Activated CD8-positive, alpha-beta memory T cell treated with anti-CD3 and anti-CD28 coated beads, Interleukin-2, amount 50 U/mL, for 1 hour (primary cell): ENCODE measurements around the gene MGST3.
"Not testable (repeated sequence)": the region's sequence is repeated elsewhere in the genome, so short reads cannot be mapped to it uniquely, and the experiment has no call there.

Source experiments
- DNase-seq: peaks from one replicate; pipeline ENCODE4 v3.0.0-alpha.2; 2020; ENCODE audit errors: extremely low read depth

Gene MGST3

DNA sequence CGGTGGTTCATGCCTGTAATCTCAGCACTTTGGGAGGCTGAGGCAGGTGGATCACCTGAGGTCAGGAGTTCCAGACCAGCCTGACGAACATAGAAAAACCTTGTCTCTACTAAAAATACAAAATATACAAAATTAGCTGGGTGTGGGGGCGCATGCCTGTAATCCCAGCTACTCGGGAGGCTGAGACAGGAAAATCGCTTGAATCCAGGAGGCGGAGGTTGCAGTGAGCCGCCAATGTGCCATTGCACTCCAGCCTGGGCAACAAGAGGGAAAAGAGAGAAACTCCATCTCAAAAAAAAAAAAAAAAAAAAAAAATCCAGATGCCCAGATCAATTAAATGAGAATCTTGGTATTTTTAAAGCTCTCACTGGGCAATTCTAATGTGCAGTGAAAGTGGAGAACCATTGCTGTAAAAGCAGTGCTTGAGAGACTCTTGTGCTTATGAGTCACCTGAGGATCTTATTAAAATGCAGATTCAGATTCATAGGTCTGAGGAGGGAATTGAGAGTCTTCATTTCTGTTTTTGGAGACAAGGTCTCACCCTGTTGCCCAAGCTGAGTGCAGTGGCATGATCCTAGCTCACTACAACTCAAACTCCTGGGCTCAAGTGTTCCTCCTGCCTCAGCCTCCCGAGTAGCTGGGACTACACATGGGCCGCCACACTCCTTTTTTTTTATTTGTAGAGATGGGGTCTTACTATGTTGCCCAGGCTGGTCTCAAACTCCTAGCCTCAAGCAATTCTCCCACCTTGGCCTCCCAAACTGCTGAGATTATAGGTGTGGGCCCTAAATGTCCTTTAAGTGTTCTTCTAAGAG lies 27.9 kb downstream of the MGST3 start:
- DNase-seq: not testable (repeated sequence)

DNA sequence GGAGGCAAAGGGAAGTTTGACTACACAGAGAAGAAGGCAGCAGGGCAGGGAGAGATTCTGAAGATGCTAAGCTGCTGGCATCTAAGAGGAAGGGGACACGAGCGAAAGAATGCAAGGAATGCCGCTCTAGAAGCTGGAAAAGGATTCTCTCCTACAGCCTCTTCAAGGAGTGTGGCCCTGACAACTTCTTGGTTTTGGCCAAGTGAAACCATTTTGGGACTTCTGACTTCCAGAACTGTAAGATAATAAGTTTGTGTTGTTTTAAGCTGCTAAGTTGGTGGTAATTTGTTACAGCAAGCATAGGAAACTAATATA lies 28.5 kb downstream of the MGST3 start:
- DNase-seq: no peak

DNA sequence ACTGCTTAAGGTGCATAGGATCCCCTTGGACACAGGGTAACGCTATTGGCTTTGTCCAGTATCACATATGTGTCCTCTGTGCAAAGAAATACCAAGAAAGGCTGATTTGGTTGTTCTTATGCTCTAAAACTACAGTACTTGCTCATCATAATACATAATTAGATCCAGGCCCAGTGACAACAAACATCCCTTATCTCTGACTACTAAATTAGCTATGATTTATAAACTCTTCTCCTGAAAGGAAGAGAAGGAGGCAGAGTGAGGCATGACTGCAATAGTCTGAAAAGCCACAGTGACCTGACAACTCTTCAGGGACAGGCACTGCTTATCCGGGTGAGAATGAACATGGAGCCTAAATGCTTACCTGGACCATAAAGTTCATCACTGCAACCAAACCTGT lies 30.7 kb downstream of the MGST3 start:
- DNase-seq: no peak

DNA sequence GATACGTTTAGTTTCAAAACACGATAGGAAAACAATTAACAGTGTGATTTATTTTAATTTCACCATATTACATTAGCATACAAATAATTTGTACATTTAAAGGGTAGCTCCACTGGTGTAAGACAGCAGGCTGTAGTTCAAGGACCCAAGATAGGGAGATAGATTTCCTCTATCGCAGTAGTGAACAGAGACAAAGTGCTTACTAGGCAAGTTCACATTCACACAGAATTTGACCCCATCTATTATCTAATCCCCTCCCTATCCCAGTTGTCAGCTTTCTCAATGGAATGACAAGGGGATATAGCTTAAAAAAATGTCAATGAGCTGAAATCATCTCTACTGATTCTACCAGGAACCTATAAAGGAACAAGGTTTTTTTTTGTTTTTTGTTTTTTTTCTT lies 31.2 kb downstream of the MGST3 start:
- no peak for DNase-seq

DNA sequence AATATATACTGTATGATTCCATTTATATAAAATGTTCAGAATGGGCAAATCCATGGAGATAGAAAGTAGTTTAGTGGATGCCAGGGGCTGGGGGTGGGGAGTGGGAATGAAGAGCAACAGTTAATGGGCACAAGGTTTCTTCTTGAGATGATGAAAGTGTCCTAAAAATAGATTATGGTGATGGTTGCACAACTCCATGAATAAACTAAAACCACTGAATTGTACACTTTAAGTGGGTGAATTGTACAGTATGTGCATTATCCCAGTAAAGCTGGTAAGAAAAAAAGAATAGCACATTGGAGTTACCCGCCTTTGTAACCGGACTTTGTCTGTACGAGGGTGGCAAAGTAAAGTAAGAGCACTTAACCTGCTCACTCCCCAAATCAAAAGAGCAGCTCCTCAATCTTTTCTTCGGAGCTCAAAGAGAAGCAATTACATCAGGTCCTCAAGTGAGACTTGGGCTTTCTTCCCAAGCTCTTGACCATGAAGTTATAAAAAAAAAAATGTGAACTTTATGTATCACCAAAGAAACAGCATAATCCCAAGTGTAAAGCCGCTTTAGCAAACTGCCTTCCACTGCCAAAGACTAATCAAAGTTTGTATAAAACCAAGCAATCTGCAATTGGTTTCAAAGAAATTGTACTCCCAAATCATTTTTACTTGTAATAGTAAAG lies 35.3 kb downstream of the MGST3 start:
- no peak for DNase-seq

DNA sequence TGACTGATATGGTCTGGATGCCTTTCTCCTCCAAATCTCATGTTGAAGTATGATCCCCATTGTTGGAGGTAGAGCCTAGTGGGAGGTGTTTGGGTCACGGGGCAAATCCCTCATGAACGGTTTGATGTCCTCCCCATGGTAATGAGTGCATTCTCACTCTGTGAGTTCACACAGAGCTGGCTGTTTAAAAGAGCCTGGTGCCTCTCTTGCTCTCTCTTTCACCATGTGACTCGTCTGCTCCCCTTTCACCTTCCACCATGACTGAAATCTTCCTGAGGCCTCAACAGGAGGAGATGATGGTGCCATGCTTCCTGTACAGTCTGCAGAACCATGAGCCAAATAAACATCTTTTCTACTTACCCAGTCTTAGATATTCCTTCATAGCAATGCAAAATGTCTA lies 37.1 kb downstream of the MGST3 start:
- no peak for DNase-seq

DNA sequence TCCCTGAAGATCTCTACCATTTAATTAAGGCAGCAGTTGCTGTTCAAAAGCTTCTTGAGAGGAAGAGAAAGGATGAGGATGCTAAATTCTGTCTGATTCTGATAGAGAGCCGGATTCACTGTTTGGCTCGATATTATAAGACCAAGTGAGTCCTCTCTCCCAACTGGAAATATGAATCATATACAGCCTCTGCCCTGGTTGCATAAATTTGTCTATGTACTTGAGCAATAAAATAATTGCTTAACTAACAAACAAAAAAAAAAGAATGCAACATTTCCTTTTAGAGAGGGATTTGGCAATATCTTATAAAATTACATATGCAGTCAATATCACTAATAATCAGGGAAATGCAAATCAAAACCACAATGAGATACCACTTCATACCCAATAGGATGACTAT lies 40.5 kb downstream of the MGST3 start:
- DNase-seq: no peak

DNA sequence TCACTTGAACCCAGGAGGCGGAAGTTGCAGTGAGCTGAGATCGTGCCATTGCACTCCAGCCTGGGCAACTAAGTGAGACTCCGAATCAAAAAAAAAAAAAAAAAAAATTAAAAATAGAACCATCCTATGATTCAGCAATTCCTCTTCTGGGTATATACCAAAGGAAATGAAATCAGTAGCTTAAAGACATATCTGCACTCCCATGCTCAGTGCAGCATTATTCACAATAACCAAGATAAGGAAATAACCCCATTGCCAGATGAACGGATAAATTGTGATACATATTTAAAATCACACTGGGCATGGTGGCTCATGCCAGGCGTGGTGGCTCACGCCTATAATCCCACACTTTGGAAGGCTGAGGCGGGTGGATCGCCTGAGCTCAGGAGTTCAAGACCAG lies 43.6 kb downstream of the MGST3 start:
- no peak for DNase-seq

DNA sequence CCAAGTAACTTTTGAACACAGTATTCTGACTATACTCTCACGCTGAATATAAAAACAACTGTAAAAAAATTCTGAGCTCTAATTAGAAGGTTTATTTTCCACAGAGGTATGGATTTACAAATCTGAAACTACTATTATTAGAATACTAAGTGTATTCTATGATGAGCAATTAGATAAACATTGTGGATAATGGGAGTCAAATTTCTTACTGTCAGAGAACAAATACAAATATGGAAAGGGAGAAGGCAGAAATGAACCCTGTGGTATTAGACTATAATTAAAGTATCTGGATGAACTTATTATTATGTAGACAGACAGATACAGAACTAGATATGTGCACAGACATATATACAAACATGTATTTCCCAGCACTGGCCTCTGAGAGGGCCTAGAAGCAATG lies 44.8 kb downstream of the MGST3 start:
- no peak for DNase-seq

DNA sequence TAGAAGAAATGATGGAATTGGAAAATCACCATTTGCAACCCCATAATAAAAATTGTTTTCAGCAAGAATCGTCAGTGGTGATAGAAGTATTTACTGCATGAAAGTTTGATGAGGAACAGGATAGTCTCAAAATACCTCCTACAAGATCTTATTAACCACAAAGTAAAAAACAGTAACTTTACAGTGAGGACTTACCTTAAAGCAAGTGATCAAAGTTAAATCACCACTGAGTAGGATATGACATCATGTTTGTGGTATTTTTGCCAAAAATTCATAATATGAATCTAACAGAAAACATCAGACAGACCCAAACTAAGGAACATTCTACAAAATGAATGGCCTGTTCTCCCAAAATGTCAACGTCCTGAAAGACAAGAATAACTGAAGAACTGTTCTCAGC lies 47.5 kb downstream of the MGST3 start:
- no peak for DNase-seq

DNA sequence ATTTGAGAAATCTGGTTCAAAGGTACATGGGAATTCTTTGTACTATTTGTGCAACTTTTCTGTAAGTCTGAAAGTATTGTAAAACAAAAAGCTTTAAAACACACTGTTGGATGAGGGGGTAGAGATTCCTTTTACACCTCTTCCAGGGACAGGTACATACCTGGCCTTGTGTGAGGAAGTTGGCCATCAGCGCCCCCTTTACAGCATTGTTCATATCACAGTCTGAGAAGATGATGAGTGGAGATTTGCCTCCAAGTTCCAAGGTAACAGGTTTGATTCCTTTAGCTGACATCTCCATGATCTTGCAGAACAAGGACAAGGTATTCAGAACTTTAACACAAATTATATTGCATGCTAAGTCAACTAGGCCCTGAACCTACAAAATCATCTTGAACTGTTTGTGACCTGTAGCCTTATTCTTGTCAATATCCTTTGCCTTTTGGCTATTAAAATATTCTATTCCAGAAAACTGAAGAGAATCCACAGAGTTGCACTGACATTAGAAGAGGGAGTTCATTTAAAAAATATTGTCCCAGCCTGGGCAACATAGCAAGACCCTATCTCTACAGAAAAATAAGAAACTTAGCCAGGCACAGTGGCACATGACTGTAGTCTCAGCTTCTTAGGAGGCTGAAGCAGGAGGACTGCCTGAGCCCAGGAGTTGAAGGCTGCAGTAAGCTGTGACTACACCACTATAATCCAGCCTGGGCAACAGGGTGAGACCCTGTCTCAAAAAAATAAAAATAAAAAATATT lies 48.4 kb downstream of the MGST3 start:
- DNase-seq: no peak

DNA sequence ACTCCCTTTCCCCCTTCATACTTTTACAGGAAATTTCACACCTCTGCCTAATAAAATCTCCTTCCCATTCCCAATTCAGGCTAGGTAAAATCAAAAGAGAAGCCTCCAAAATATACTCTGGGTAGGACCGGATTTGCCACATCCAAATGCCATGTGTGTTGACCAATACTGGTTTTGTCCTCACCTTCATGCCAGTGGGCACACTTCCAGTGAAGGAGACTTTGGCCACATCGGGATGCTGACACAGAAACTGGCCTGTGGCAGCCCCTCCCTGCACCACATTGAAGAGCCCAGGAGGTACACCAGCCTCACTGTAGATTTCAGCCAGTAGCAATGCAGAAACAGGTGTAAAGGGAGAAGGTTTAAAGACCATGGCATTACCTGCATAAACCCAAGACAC lies 49.3 kb downstream of the MGST3 start:
- no peak for DNase-seq

DNA sequence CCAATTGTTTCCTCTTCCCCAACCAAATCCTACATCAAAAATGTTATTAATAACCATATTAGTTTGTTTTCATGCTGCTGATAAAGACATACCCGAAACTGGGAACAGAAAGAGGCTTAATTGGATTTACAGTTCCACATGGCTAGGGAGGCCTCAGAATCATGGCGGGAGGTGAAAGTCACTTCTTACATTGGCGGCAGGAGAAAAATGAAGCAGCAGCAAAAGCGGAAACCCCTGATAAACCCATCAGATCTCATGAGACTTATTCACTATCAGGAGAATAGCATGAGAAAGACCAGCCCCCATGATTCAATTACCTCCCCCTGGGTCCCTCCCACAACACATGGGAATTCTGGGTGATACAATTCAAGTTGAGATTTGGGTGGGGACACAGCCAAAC lies 49.7 kb downstream of the MGST3 start:
- DNase-seq: not testable (repeated sequence)

DNA sequence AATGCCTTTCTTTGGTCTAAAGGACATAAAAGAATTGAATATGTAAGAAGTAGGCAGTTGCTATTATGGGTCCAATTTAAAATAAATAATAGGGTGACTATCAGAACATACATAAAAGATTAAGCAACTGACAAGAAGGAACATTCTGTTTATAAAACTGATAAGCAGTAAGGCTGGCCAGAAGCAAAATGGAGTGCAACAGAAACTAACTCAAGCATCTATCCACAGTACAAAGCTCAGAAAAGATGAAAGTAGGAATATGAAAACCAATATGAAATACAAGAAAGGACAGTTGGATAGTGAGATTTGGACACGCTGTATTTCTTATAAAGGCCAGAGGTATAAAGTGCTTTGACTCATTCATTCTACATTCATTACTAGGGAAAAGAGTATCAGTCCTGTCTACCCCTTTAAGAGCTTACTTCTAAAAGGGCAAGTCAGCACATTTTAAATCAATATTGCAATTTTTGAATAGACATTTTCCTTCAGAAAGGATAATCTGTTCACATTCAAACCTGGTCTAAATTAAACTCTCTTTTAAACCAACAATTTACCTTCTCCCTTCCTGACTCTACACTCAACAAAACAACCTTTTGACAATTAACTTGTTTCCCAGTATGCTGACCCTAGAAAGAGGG lies 52.9 kb downstream of the MGST3 start:
- DNase-seq: no peak

DNA sequence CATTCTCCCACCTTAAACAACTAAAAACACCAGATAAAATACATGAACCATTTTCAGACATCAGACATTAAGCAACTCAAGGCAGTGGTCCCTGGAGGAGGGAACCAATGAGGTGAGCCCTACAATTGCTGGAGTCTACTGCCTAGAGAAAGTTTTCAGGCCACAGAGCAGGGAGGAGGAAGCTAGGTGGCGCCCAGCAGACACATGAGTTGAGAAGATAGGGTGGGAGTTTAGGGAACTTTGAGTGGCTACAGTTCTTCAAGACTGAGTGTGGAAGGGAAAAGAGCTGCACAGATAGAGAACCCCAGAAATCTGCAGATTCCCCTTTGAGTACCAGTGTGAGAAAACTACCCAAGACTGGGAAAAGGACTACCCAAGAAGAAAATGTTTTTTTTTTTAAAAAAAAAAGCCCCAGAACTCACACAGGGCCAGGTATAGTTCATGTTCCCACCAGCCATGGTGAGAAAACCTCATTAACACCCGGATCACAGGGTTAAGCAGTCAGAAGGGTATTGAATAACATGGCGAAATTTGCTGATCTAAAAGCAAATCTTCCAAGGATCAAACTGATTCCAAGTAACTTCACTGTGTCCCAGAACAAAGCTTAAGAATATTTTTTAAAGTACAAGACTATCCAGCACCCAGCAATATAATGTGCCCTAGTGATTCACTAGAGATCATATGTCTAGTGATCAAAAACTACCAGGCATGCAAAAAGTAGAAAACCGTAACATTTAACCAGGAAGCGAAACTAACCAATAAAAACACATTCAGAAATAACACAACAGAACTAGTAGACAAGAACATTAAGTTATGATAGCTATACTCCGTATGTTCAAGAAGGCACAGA lies 55.3 kb downstream of the MGST3 start:
- no peak for DNase-seq

DNA sequence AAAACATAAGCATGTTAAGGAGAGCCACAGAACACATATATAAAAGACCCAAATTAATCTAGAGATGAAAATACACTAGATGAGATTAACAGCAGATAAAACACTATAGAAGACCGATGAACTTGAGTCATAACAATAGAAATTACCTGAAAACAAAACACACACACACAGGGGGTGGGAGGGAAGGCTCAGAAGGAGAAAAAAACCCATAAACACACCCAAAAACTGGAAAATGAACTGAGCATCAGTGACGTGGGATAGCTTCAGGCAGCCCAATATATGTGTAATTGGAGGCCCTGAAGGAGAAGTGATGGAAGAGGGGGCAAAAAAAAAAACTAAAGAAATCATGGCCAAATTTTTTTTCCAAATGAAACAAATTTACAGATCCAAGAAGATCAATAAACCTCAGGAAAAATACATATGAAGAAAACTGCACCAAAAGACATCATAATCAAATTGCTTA lies 56.0 kb downstream of the MGST3 start:
- no peak for DNase-seq

DNA sequence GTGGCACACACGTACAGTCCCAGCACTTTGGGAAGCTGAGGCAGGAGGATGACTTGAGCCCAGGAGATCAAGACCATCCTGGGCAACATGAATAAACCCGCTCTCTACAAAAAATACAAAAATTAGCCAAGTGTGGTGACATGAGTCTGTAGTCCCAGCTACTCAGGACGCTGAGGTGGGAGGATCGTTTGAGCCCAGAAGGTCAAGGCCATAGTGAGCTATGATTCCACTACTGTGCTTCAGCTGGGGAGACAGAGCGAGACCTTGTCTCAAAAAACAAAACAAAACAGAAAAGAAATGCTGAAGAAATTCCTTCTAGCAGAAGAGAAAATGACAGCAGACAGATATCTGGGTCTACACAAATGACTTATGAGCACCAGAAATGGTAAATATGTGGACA lies 57.0 kb downstream of the MGST3 start:
- no peak for DNase-seq

DNA sequence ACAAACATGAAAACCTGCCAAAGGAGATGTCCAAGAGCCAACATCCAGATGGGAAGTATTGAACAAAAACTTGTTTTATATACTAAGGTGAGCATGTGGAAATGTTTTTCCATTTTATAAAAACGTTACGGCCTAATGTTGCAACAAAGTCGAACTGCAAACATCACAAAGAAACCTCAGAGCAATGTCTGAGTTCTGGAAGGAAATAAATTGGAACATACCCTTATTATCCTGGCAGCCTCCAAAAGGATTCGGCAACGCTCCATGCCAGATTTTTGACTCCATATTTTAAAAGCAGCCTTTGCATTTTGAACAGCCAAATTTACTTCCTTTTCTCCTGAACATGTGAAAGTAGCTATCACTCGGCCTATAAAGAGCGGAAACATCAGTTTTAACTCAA lies 64.0 kb downstream of the MGST3 start:
- DNase-seq: no peak

DNA sequence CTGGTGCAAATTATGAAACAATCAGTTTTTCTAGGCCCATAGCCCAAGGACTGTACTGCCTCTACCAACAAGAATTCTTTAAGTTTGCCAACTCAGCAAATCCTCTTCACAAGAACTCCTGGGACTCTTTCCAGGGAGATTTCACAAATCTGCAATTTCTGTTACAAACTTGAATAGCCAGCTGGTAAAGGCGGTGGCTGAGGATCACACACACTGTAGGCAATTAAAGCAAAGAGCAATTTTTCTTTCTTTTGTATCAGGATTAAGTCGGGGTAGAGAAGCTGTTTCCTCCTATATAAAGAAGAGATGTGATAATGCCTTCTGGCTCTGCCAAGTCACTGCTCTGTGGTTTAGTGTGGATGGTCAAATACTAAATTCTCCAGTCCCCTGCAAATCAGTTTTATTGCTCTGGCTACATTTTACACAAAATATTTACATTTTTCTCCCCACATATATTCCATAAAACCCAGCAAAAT lies 65.6 kb downstream of the MGST3 start:
- DNase-seq: no peak

DNA sequence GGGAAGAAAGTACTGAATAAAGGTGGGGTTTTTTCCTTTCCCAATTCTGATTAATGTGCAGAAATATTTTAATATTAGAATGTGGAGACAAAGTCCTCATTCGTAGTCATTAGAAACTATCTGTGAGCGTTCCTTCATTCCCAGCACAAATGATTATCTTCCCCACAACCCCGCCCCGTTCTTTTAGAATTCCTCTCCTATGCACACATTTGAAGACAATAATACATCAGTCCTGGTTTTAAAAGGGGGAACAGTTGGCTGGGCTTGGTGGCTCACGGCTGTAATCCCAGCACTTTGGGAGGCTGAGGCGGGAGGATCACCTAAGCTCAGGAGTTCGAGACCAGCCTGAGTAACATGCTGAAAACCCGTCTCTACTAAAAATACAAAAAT lies 66.5 kb downstream of the MGST3 start:
- no peak for DNase-seq
